ENCODE measurements around the gene HEPN1.
"Not testable (repeated sequence)": the region's sequence is repeated elsewhere in the genome, so short reads cannot be mapped to it uniquely, and the experiment has no call there.

The HEPN1 gene

GRCh38 chr11:124944565-124944964 lies 25.5 kb downstream of the HEPN1 start:
- DNase-seq = no peak

- no peak for DNase-seq
These were observed 26.8 kb downstream of the HEPN1 start for GRCh38 chr11:124945826-124946225.

- no peak for DNase-seq
These were observed 27.7 kb downstream of the HEPN1 start for GRCh38 chr11:124946735-124947141.

- no peak for DNase-seq
These were observed 31.7 kb downstream of the HEPN1 start for GRCh38 chr11:124950601-124951330.

DNA sequence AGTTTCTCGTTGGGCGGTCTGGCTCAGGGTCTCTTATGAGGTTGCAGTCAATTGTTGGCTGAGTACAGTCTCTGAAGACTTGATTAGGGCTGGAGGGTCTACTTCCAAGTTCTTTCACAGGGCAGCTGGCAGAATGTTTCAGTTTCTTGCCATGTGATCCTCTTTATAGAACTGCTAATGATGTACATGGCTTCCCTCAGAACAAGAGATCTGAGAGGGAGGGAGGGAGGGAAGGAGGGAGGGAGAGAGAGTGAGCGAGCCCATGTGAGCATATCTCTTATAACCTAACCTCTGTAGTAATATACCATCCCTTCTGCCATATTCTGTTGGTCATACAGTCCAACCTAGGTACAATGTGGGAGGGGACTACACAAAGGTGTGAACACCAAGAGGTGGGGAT lies 32.3 kb downstream of the HEPN1 start:
- DNase-seq = no peak

DNA sequence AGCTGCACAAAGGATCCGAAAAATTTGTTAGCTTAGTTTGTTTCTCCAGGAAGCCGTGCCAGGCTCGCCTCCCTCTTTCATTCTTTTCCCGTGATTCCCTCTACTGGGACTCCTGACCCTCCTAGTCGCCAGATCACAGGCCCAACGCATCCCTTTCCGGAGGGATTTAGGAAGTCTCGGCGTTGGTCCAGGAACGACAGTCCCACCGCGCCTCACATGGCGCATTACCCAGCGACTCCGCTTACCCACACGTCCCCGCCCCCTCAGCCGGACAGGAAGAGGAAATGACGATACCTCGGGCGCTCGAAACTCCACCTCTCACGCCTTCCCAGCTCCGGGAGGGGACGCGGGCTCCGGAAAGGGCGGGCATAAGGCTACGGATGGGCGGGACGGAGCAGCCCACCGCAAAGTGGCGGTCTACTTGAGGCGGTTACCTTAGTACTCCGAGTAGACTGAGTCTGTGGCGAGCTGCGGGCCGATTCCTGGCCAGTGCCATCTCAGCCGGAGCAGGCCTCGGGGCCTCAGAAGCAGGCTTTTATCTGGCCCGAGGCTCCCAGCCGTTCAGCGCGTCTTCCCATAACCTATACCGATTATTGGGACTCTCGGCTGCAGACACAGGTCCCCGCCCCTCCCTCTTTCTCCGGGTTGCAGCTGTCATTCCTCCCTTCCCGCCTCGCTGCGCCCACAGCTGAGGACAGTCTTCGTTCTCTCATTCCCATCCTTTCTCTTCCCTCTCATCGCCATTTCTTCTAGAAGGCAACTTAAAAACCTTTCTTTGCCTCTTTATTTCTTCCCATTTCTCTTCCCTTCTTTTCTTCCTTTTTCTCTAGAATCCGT lies 34.9 kb downstream of the HEPN1 start, which contains the start of gene CCDC15:
CCDC15 (plus strand) TSS at position 450 of the 837 bp plus-strand sequence. CDS start 531 bp downstream, outside the sequence.
- peak; percentile 96 for DNase-seq

- no peak for DNase-seq
These were observed 35.5 kb downstream of the HEPN1 start for GRCh38 chr11:124954590-124954955.

DNA sequence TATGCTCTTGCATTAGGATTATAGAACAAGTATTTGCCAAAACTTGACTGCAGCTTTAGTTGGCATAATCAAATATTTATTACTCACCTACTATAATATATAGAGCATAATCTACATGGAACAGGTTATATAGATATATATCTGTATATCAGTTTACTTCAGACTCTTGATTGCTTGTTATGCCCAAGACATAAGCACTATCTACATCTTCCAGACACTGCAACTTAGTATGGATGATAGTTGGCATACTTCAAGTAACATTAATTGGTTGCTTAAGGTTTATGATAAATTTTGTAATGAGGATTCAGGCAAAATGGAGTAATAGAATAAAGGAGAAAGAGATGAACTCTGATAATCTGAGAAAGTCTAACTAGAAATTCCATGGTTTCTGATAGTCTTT lies 36.0 kb downstream of the HEPN1 start:
- DNase-seq = no peak

DNA sequence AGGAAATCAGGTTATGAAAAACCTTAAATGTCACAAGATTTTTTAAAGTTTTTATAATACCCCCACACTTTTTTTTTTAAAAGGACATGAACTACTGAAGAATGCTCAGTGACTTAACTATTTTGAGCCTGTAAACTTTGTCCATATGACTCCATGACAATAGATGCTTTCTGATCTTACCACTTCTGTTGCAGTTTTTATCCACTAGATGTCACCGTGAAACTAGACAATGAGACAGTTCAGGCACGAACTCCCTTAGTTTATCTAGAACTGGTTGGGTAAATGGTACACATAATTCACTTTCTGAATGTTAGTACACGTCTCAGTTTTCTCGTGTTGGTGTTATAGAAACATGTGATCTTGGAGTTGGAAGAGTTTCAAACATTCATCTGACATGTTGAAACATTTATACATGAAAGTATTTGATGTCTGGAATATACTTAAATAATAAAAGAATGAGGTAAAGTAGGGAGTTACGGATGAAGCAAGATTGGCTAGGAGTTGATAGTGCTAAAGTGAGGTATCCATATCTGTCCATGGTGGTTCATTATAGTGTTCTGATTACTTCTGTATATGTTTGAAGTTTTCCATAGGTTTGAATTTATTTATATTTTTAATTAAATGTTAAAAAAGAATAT lies 43.0 kb downstream of the HEPN1 start:
- DNase-seq = no peak

DNA sequence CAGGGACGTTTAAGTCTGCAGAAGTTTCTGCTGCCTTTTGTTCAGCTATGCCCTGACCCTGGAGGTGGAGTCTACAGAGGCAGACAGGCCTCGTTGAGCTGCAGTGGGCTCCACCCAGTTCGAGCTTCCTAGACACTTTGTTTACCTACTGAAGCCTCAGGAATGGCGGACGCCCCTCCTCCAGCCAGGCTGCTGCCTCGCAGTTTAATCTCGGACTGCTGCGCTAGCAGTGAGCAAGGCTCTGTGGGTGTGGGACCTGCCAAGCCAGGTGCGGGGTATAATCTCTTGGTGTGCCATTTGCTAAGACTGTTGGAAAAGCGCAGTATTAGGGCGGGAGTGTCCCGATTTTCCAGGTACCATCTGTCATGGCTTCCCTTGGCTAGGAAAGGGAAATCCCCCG lies 49.1 kb downstream of the HEPN1 start:
- DNase-seq = not testable (repeated sequence)
